Natural killer cell (primary cell): ENCODE data around the gene MKRN2. TPM values are rescaled to one million over a fixed set of nuclear protein-coding genes. Genes with fewer than 3 reads are reported as not detected.

Experiments used
- ATAC-seq, 3 donors: fragments of 150-1000 bp in 2 of 3; fragments of 200-7000 bp in 1 of 3; cut with Tn5 transposase; 1 replicate in 1 of 3; 2 replicates in 2 of 3; pipeline ENCODE4 v1.10.0; 2021; ENCODE audit warnings: mild to moderate bottlenecking in 2 of 3, moderate library complexity in 2 of 3
- DNase-seq, 2 donors: peaks; one replicate each; pipeline versions ENCODE4 v3.0.0 to v3.0.0-alpha.2; 2013 to 2021; ENCODE audit warnings: mixed read lengths in 1 of 2
- H3K27ac ChIP-seq: one replicate; pipeline ENCODE4 v1.5.1; 2013; ENCODE audit warnings: mild to moderate bottlenecking, low read length
- H3K27me3 ChIP-seq: one replicate; pipeline ENCODE4 v1.6.1; 2013; ENCODE audit warnings: low read length; ENCODE audit not compliant: control insufficient read depth, insufficient read depth
- H3K36me3 ChIP-seq: one replicate; pipeline ENCODE4 v1.6.1; 2013; ENCODE audit warnings: low read length; ENCODE audit not compliant: control insufficient read depth, insufficient read depth
- H3K4me1 ChIP-seq: one replicate; pipeline ENCODE4 v1.6.1; 2013; ENCODE audit warnings: low read length; ENCODE audit not compliant: control insufficient read depth, insufficient read depth
- H3K4me3 ChIP-seq: one replicate; pipeline ENCODE4 v1.5.1; 2013; ENCODE audit warnings: low read length
- H3K9me3 ChIP-seq: one replicate; pipeline ENCODE4 v1.6.1; 2013; ENCODE audit warnings: low read length; ENCODE audit not compliant: control insufficient read depth, insufficient read depth
- H3K27ac Mint-ChIP-seq, 2 donors: one replicate each; pipeline ENCODE4 v1.8.0; 2022; ENCODE audit warnings: mild to moderate bottlenecking in 2 of 2, mixed read lengths in 2 of 2, moderate library complexity in 1 of 2
- H3K27me3 Mint-ChIP-seq, 2 donors: one replicate each; pipeline ENCODE4 v1.8.0; 2022; ENCODE audit warnings: low read depth in 2 of 2, mixed read lengths in 2 of 2
- H3K36me3 Mint-ChIP-seq: one replicate; pipeline ENCODE4 v1.8.0; 2022; ENCODE audit warnings: mixed read lengths
- H3K4me1 Mint-ChIP-seq, 2 donors: one replicate each; pipeline ENCODE4 v1.8.0; 2022; ENCODE audit warnings: mixed read lengths in 2 of 2
- H3K4me3 Mint-ChIP-seq: one replicate; pipeline ENCODE4 v1.8.0; 2022; ENCODE audit warnings: mild to moderate bottlenecking, moderate library complexity, mixed read lengths
- H3K9me3 Mint-ChIP-seq, 2 donors: one replicate each; pipeline ENCODE4 v1.8.0; 2022; ENCODE audit warnings: mixed read lengths in 2 of 2
- WGBS: methylation state at CpG from one replicate; pipeline ENCODE4 v1.1.7; 2013; ENCODE audit warnings: missing lambda C conversion rate; ENCODE audit not compliant: insufficient coverage; 5-methylcytosine and 5-hydroxymethylcytosine counted together
- intact Hi-C: fragments of 100-400 bp; cut with micrococcal nuclease; formaldehyde crosslinking; loops from one replicate; pipeline ENCODE4 v1.14.2; 2022
- total RNA-seq, 4 donors: library from RNA; stranded (reverse); fragments of 120-200 nt in 1 of 4; gene quantifications; one replicate each; pipeline versions ENCODE4 v1.2.3 to v1.2.4, GENCODE V29; 2013 to 2022
- TF ChIP-seq, protein P1 (sequence below): fragments of 200-600 bp; IDR thresholded peaks from one replicate; pipeline ENCODE4 v1.8.0; 2022; ENCODE audit warnings: antibody characterized with exemption

Gene MKRN2
- total RNA-seq, 3 donors from 2014 or later (not counting 1 experiment from before 2014, with no cell fraction given) = 23.9 to 31.7 (median 29.4) TPM

DNA sequence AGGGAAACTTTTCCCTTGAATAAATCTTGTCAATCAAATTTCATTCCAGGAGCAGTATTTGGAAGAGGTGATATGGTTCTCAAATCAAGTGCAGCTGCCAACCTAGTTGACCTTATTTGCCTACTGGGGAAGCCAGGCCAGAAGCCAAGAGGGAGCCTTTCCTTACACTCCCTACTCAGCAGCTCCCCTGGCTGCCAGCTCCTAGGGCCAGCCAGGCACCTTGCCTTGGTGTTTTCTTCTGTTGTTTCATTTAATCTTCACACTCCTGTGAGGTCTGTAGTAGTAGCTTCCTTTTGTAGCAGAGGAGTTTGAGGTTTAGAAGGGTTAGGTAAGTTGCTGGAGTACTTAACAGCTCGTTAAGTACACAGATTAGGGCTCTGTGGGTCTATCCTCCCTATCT is 34.2 kb upstream of the MKRN2 start:
- no peak for ATAC-seq

DNA sequence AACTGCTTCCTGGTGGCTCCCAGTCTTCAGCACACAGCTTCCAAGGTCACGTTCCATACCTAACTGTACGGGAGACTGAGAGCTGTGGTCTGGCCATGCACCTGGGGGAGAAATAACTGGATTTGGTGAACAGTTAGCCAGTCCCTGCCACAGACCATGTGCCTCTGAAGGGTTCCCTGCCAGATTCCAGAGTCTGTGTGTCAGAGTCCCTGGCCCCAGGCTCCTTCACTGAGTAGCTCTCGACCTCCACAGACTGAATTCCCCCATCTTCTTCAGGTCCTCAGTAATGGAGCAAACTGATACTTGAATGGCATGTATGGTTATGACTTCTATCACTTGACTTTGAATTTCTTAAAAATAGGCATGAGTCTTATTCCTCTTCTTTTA is 29.1 kb upstream of the MKRN2 start:
- Mint-ChIP-seq H3K9me3 (no peaks in the 10 kb centered on the region), H3K27ac (no peak overlapping the region), H3K27me3 (no peaks in the 10 kb centered on the region), H3K4me1 (no peaks in the 10 kb centered on the region), H3K36me3 (peaks cover 7% of the 10 kb centered on the region), H3K4me3 (no peak overlapping the region)
- TF ChIP-seq, protein P1, sequence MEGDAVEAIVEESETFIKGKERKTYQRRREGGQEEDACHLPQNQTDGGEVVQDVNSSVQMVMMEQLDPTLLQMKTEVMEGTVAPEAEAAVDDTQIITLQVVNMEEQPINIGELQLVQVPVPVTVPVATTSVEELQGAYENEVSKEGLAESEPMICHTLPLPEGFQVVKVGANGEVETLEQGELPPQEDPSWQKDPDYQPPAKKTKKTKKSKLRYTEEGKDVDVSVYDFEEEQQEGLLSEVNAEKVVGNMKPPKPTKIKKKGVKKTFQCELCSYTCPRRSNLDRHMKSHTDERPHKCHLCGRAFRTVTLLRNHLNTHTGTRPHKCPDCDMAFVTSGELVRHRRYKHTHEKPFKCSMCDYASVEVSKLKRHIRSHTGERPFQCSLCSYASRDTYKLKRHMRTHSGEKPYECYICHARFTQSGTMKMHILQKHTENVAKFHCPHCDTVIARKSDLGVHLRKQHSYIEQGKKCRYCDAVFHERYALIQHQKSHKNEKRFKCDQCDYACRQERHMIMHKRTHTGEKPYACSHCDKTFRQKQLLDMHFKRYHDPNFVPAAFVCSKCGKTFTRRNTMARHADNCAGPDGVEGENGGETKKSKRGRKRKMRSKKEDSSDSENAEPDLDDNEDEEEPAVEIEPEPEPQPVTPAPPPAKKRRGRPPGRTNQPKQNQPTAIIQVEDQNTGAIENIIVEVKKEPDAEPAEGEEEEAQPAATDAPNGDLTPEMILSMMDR = no peak
- Histone ChIP-seq H3K4me3 (no peak overlapping the region), H3K27me3 (no peaks in the 10 kb centered on the region), H3K4me1 (no peaks in the 10 kb centered on the region), H3K9me3 (no peaks in the 10 kb centered on the region), H3K36me3 (peaks cover 22% of the 10 kb centered on the region), H3K27ac (no peak overlapping the region)
- ATAC-seq = no peak
- no peak for DNase-seq
- 100% methylated on average over 3 of the region's 3 CpGs for WGBS
- intact Hi-C loops = no loop called here

More for the DNA sequence above, 34.2 kb upstream of the MKRN2 start:
- Mint-ChIP-seq H3K36me3 (no peaks in the 10 kb centered on the region), H3K4me3 (no peak overlapping the region), H3K27me3 (no peaks in the 10 kb centered on the region), H3K27ac (no peak overlapping the region), H3K4me1 (no peaks in the 10 kb centered on the region), H3K9me3 (no peaks in the 10 kb centered on the region)
- Histone ChIP-seq H3K9me3 (no peaks in the 10 kb centered on the region), H3K27ac (no peak overlapping the region), H3K4me1 (no peaks in the 10 kb centered on the region), H3K27me3 (no peaks in the 10 kb centered on the region), H3K36me3 (peaks cover 7% of the 10 kb centered on the region), H3K4me3 (no peak overlapping the region)
- intact Hi-C loops = no loop called here
- TF ChIP-seq, protein P1 = no peak
- no CpG with 5 or more reads among the region's 1 CpG for WGBS
- no peak for DNase-seq

DNA sequence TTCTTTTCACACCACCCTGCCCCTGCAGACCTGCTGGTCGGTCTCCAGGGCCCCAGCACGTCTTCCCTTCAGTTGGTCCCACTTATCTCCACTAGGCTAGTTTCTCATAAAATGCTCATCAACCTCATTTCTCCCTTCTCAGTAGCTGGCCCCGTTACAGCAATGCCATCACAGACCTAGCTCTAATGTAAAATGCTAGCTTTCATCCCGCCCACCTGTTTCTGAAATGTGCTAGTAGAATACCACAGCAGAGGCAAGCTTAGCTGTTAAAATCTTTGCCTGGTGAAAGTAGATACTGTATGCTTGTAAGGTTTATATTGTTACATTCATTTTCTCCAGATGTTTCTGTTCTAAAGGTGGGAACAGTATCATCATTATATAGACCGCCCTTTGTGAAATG is 24.7 kb upstream of the MKRN2 start:
- DNase-seq (no peak), ATAC-seq (no peak)
- peaks cover 7% of the 10 kb centered on the region for H3K36me3 Mint-ChIP-seq
- Histone ChIP-seq H3K4me3 (no peak overlapping the region), H3K9me3 (no peaks in the 10 kb centered on the region), H3K4me1 (no peaks in the 10 kb centered on the region), H3K27me3 (no peaks in the 10 kb centered on the region), H3K36me3 (peaks cover 20% of the 10 kb centered on the region), H3K27ac (no peak overlapping the region)
- H3K4me3 Mint-ChIP-seq = no peak overlapping the region
- 94% methylated on average over 5 of the region's 5 CpGs for WGBS
- TF ChIP-seq, protein P1 = no peak
- intact Hi-C loops = no loop called here
- no peaks in the 10 kb centered on the region for H3K9me3 Mint-ChIP-seq
- no peak overlapping the region for H3K27ac Mint-ChIP-seq
- no peaks in the 10 kb centered on the region for H3K4me1 Mint-ChIP-seq
- H3K27me3 Mint-ChIP-seq = no peaks in the 10 kb centered on the region

DNA sequence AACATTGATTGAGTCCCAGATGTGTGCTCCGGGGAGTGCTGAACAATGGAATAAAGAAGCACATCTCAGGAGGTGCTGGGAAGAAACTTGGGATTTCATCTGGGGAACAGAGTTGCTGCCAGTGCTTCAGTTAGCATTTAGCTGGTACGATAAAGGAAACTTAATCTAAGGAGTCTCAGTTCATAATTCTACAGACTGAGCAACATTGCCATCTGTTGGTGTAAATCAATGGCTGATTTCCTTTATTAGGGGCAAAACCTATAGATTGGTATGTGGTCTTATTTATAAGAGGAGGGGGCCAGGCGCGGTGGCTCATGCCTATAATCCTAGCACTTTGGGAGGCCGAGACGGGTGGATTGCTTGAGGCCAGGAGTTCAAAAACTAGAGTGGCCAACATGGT is 20.5 kb upstream of the MKRN2 start:
- 95% methylated on average over 6 of the region's 6 CpGs for WGBS
- H3K4me3 Mint-ChIP-seq = no peak overlapping the region

More for the DNA sequence above, 20.5 kb upstream of the MKRN2 start:
- no peak for ATAC-seq
- Mint-ChIP-seq H3K27ac (no peak overlapping the region), H3K4me1 (no peaks in the 10 kb centered on the region), H3K27me3 (no peaks in the 10 kb centered on the region), H3K9me3 (no peaks in the 10 kb centered on the region), H3K36me3 (no peaks in the 10 kb centered on the region)
- no peak for DNase-seq
- H3K4me1 ChIP-seq = no peaks in the 10 kb centered on the region
- intact Hi-C loops = no loop called here
- no peak overlapping the region for H3K27ac ChIP-seq
- no peaks in the 10 kb centered on the region for H3K9me3 ChIP-seq
- no peak overlapping the region for H3K4me3 ChIP-seq
- H3K36me3 ChIP-seq = peaks cover 11% of the 10 kb centered on the region
- H3K27me3 ChIP-seq = no peaks in the 10 kb centered on the region
- TF ChIP-seq, protein P1 = no peak
